ENCODE results near the gene STMN3. TPM values are rescaled to one million over a fixed set of nuclear protein-coding genes. Genes with fewer than 3 reads are reported as not detected.

Gene STMN3
- total RNA-seq, 1 donor from 2014 or later = 40.8 TPM

DNA sequence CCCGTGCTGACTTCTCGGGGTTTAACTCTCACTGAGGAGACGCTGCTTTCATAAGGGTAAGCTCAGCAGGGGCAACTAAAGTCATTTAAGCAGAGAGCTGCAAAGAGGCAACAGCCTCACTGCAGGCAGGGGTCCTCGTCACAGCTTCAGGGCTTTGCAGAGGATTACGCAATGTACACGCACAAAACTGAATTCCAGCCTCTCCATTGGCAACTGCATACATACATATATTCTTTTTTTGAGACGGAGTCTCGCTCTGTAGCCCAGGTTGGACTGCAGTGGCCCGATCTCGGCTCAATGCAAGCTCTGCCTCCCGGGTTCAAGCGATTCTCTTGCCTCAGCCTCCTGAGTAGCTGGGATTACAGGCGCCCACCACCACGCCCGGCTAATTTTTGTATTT is 28.7 kb downstream of the STMN3 start:
- TF ChIP-seq, protein P1, sequence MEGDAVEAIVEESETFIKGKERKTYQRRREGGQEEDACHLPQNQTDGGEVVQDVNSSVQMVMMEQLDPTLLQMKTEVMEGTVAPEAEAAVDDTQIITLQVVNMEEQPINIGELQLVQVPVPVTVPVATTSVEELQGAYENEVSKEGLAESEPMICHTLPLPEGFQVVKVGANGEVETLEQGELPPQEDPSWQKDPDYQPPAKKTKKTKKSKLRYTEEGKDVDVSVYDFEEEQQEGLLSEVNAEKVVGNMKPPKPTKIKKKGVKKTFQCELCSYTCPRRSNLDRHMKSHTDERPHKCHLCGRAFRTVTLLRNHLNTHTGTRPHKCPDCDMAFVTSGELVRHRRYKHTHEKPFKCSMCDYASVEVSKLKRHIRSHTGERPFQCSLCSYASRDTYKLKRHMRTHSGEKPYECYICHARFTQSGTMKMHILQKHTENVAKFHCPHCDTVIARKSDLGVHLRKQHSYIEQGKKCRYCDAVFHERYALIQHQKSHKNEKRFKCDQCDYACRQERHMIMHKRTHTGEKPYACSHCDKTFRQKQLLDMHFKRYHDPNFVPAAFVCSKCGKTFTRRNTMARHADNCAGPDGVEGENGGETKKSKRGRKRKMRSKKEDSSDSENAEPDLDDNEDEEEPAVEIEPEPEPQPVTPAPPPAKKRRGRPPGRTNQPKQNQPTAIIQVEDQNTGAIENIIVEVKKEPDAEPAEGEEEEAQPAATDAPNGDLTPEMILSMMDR (IDR thresholded peaks at IDR 0.05; ENCODE audit: insufficient read depth, low read length, poor library complexity, severe bottlenecking) = no peak
- Histone ChIP-seq H3K36me3 (ENCODE audit: control insufficient read depth, insufficient read depth, low read length) (no peaks in the 10 kb centered on the region), H3K27me3 (ENCODE audit: control insufficient read depth, insufficient read depth, low read length) (no peaks in the 10 kb centered on the region), H3K4me3 (ENCODE audit: low read depth, low read length) (no peak overlapping the region)
- DNase-seq (ENCODE audit: low read depth) = no peak

DNA sequence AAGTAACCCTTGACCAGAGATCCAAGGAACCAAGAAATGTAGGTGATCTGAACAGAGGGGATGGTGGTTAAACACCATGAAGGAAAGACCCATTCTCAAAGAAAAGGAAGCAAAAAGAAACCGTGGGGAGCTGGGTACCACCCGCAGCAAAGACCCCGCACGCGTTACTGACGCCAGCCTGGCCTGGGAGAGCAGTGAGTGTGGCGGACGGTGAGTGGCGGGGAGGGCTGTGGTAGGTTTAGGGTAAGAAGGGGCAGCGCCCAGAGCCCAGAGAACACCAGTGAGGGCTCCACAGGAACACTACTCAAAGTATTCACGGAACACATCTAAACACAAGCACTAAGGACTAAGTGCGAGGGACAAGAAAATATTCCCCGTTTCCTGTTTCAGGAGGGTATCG is 30.5 kb downstream of the STMN3 start:
- Histone ChIP-seq H3K4me3 (ENCODE audit: low read depth, low read length) (no peak overlapping the region), H3K27me3 (ENCODE audit: control insufficient read depth, insufficient read depth, low read length) (no peaks in the 10 kb centered on the region), H3K36me3 (ENCODE audit: control insufficient read depth, insufficient read depth, low read length) (no peaks in the 10 kb centered on the region)
- DNase-seq (ENCODE audit: low read depth) = no peak
- TF ChIP-seq, protein P1 (IDR thresholded peaks at IDR 0.05; ENCODE audit: insufficient read depth, low read length, poor library complexity, severe bottlenecking) = no peak

DNA sequence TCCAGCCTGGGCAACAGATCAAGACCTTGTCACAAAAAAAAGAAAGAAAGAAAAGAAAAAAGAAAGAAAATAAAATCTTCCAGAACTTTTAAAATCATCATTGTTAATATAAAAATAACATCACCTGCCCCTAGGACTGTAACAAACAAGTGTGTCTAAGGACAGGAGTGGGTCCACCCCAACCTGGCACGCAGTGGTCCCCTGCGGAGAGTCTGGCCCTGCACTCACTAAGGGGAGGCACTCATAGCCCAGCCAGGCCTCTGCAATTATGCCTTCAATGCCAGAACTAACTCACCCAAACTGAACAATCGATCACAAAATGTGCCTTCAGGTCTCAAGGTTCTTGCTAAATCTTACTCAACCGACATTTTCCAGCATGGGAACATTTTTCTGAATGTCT is 31.1 kb downstream of the STMN3 start:
- H3K4me3 ChIP-seq (ENCODE audit: low read depth, low read length) = no peak overlapping the region
- TF ChIP-seq, protein P1 (IDR thresholded peaks at IDR 0.05; ENCODE audit: insufficient read depth, low read length, poor library complexity, severe bottlenecking) = no peak

DNA sequence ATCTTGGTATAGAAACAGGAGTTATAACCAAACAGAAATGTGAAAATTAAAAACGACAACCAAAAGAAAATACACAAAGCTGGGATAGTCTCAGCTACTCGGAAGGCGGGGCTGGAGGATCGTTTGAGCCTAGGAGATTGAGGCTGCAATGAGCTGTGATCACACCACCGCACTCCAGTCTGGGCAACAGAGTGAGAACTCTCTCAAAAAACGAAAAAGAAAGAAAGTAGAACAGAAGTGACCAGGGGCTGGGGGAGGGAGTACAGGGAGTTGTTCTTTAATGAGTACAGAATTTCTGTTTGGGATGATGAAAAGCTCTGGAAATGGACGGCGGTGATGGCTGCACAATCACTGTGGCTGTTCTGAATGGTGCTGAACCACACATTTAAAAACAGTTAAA is 32.2 kb downstream of the STMN3 start:
- H3K4me3 ChIP-seq (ENCODE audit: low read depth, low read length) = no peak overlapping the region
- H3K27me3 ChIP-seq (ENCODE audit: control insufficient read depth, insufficient read depth, low read length) = no peaks in the 10 kb centered on the region
- no peaks in the 10 kb centered on the region for H3K36me3 ChIP-seq (ENCODE audit: control insufficient read depth, insufficient read depth, low read length)
- TF ChIP-seq, protein P1 (IDR thresholded peaks at IDR 0.05; ENCODE audit: insufficient read depth, low read length, poor library complexity, severe bottlenecking) = no peak
- DNase-seq (ENCODE audit: low read depth) = no peak

More for the DNA sequence above, 31.1 kb downstream of the STMN3 start:
- no peak for DNase-seq (ENCODE audit: low read depth)
- H3K27me3 ChIP-seq (ENCODE audit: control insufficient read depth, insufficient read depth, low read length) = no peaks in the 10 kb centered on the region
- H3K36me3 ChIP-seq (ENCODE audit: control insufficient read depth, insufficient read depth, low read length) = no peaks in the 10 kb centered on the region

DNA sequence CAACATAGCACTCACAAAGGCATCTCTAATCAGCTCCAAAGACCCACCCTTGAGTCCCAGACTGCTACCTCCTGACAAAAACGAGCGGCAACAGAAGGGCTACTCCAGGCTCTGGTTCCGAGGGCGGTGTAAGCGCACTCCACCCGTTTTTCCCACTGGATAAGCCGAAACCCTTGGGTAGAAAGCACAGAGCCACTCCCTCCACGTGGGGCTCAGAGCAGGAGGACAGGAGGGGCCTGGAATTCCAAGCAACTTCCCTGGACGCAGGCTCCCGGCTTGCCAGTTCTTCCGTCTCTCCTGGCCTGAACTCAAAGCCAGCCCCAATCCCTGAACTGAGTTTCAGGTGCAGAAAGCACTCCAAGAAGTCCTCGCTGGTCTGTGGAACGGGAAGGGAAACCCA is 33.7 kb downstream of the STMN3 start:
- no peak for DNase-seq (ENCODE audit: low read depth)
- no peaks in the 10 kb centered on the region for H3K36me3 ChIP-seq (ENCODE audit: control insufficient read depth, insufficient read depth, low read length)
- TF ChIP-seq, protein P1 (IDR thresholded peaks at IDR 0.05; ENCODE audit: insufficient read depth, low read length, poor library complexity, severe bottlenecking) = no peak

GRCh38 chr20:63619086-63619485 is 34.1 kb downstream of the STMN3 start:
- Histone ChIP-seq H3K36me3 (ENCODE audit: control insufficient read depth, insufficient read depth, low read length) (no peaks in the 10 kb centered on the region), H3K4me3 (ENCODE audit: low read depth, low read length) (no peak overlapping the region), H3K27me3 (ENCODE audit: control insufficient read depth, insufficient read depth, low read length) (no peaks in the 10 kb centered on the region)
- DNase-seq (ENCODE audit: low read depth) = no peak
- TF ChIP-seq, protein P1 (IDR thresholded peaks at IDR 0.05; ENCODE audit: insufficient read depth, low read length, poor library complexity, severe bottlenecking) = no peak

More for the DNA sequence above, 33.7 kb downstream of the STMN3 start:
- no peak overlapping the region for H3K4me3 ChIP-seq (ENCODE audit: low read depth, low read length)
- no peaks in the 10 kb centered on the region for H3K27me3 ChIP-seq (ENCODE audit: control insufficient read depth, insufficient read depth, low read length)

All from kidney epithelial cell (primary cell).